ENCODE data around the gene SORBS1. TPM values are rescaled to one million over a fixed set of nuclear protein-coding genes. Genes with fewer than 3 reads are reported as not detected.
A peak's percentile ranks its signal among the peaks of the same experiment; 100 is the strongest.

Gene SORBS1
- total and polyA plus RNA-seq, 9 of the 15 experiments (the other 6 are each of a cell fraction or from before 2014, with no cell fraction given) = 2.0 to 13.3 (median 6.5) TPM

GRCh38 chr10:95430231-95430951 lies 130.8 kb downstream of the SORBS1 start:
- Histone ChIP-seq H3K9me3 (replicated peaks; ENCODE audit: control insufficient read depth, insufficient read depth, low read depth, low read length) (no peaks in the 10 kb centered on the region), H3K4me1 (replicated peaks in 1 of 2; ENCODE audit: control insufficient read depth in 2 of 2, insufficient read depth in 2 of 2, low read length in 2 of 2) (peaks cover 0 to 16% of the 10 kb centered on the region in 2 experiments; a peak in 4 of 5 replicates), H3K79me2 (ENCODE audit: control insufficient read depth, insufficient read depth, low read length) (no peaks in the 10 kb centered on the region), H2AFZ (ENCODE audit: low read depth, low read length) (no peak overlapping the region), H3K36me3 (ENCODE audit: control insufficient read depth, insufficient read depth, low read length) (no peaks in the 10 kb centered on the region), H3K9me1 (ENCODE audit: control insufficient read depth, insufficient read depth, low read length) (no peaks in the 10 kb centered on the region), H3K4me2 (ENCODE audit: insufficient read depth, low read length) (no peak overlapping the region), H3K27ac (ENCODE audit: extremely low read depth, low read depth, low read length) (no peak overlapping the region), H3K27me3 (ENCODE audit: control insufficient read depth in 2 of 2, insufficient read depth in 2 of 2, low read length in 2 of 2) (no peaks in the 10 kb centered on the region), H4K20me1 (replicated peaks; ENCODE audit: control insufficient read depth, insufficient read depth, low read length) (0 out of 2 replicates have a peak, but pooled peaks cover 9% of the 10 kb centered on the region), H3K9ac (ENCODE audit: insufficient read depth in 1 of 2, low read depth in 2 of 2, low read length in 2 of 2) (no peak overlapping the region), H3K4me3 (no peak overlapping the region)
- FAIRE-seq (peak; percentile 92), ATAC-seq (peak; percentile 91), DNase-seq (ENCODE audit: extremely low read depth in 1 of 4, low spot score in 3 of 4) (peak; percentile 67 to 71 (median 70))
- WGBS (ENCODE audit: insufficient coverage, low coverage, missing lambda C conversion rate) = 39% methylated on average over 8 of the region's 12 CpGs
- BruUV-seq (replicated peaks) = no TSS peak
- CTCF ChIA-PET (ENCODE audit: low intra/inter-chr PET ratio) = interaction anchor here (0.6 to 4.3 kb wide), 3 partner anchors 11 to 245 kb away, joined by 3 to 62 read pairs (median 3); no protein-coding TSS in a partner anchor
- in situ Hi-C loops (cut with MboI) = loop anchor here (5.0 kb wide), 1 partner anchor 172 kb away; no protein-coding TSS in a partner anchor
- intact Hi-C loops (cut with micrococcal nuclease) = loop anchor here (1.0 to 5.0 kb wide), 2 partner anchors 37 to 171 kb away; no protein-coding TSS in a partner anchor
- POLR2A ChIA-PET = interaction anchor here (0.6 to 1.5 kb wide), 6 partner anchors 10 to 169 kb away, joined by 3 to 5 read pairs (median 4); no protein-coding TSS in a partner anchor
- TF ChIP-seq MTA2 (IDR thresholded peaks at IDR 0.05; ENCODE audit: low read depth) (0 out of 2 replicates have a peak, but pooled peaks have one; percentile 7), CTCF (IDR thresholded peaks at IDR 0.05 in 2 of 3, conservative IDR thresholded peaks at IDR 0.05 in 1 of 3; ENCODE audit: insufficient read depth in 2 of 3, low read depth in 1 of 3, low read length in 3 of 3) (peak; percentile 86 to 94 (median 88)), PML (IDR thresholded peaks at IDR 0.05; ENCODE audit: low read length) (no peak), REST (IDR thresholded peaks at IDR 0.05; ENCODE audit: borderline replicate concordance) (peak; percentile 87), REST (CRISPR knock-in tag; IDR thresholded peaks at IDR 0.05; ENCODE audit: low read depth) (no peak)
- TF ChIP-seq, protein P1, sequence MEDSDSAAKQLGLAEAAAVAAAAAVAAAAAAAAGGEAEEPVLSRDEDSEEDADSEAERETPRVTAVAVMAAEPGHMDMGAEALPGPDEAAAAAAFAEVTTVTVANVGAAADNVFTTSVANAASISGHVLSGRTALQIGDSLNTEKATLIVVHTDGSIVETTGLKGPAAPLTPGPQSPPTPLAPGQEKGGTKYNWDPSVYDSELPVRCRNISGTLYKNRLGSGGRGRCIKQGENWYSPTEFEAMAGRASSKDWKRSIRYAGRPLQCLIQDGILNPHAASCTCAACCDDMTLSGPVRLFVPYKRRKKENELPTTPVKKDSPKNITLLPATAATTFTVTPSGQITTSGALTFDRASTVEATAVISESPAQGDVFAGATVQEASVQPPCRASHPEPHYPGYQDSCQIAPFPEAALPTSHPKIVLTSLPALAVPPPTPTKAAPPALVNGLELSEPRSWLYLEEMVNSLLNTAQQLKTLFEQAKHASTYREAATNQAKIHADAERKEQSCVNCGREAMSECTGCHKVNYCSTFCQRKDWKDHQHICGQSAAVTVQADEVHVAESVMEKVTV (CRISPR knock-in tag; IDR thresholded peaks at IDR 0.05) = peak; percentile 66
- TF ChIP-seq, protein P2, sequence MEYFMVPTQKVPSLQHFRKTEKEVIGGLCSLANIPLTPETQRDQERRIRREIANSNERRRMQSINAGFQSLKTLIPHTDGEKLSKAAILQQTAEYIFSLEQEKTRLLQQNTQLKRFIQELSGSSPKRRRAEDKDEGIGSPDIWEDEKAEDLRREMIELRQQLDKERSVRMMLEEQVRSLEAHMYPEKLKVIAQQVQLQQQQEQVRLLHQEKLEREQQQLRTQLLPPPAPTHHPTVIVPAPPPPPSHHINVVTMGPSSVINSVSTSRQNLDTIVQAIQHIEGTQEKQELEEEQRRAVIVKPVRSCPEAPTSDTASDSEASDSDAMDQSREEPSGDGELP (CRISPR knock-in tag; IDR thresholded peaks at IDR 0.05; ENCODE audit: borderline replicate concordance) = 0 out of 2 replicates have a peak, but pooled peaks have one; percentile 28
